WTC11 (cell line): ENCODE data around the gene ERP44. TPM values are rescaled to one million over a fixed set of nuclear protein-coding genes. Genes with fewer than 3 reads are reported as not detected.

Experiments used
- ATAC-seq: fragments of 200-7000 bp; cut with Tn5 transposase; 2 replicates; pipeline ENCODE4 v1.10.0; 2021; ENCODE audit warnings: mild to moderate bottlenecking, moderate library complexity
- CTCF ChIA-PET: fragments of 300-600 bp; sonication (Branson Sonifier 250); formaldehyde crosslinking; loops from one replicate; lab custom pipeline; 2021; ENCODE audit warnings: antibody characterized with exemption; lab: Charles Lee
- POLR2A ChIA-PET: fragments of 350-600 bp; sonication (Branson Sonifier 250); formaldehyde crosslinking; loops from one replicate; lab custom pipeline; 2021; ENCODE audit warnings: antibody characterized with exemption; lab: Charles Lee
- DNase-seq: peaks from one replicate; pipeline ENCODE4 v3.0.0; 2021; ENCODE audit warnings: low spot score
- H3K27ac Mint-ChIP-seq: 2 replicates; pipeline ENCODE4 v1.8.0; 2021; ENCODE audit warnings: mixed read lengths
- H3K27me3 Mint-ChIP-seq: 2 replicates; pipeline ENCODE4 v1.8.0; 2021; ENCODE audit warnings: low read depth, mild to moderate bottlenecking, moderate library complexity, mixed read lengths
- H3K36me3 Mint-ChIP-seq: 2 replicates; pipeline ENCODE4 v1.8.0; 2021; ENCODE audit warnings: mixed read lengths
- H3K4me1 Mint-ChIP-seq: 2 replicates; pipeline ENCODE4 v1.8.0; 2022; ENCODE audit warnings: mixed read lengths
- H3K4me3 Mint-ChIP-seq: 2 replicates; pipeline ENCODE4 v1.8.0; 2021; ENCODE audit warnings: mild to moderate bottlenecking, moderate library complexity, mixed read lengths
- H3K9me3 Mint-ChIP-seq: 2 replicates; pipeline ENCODE4 v1.8.0; 2021; ENCODE audit warnings: mixed read lengths
- EMX1 ChIP-seq: fragments of 250-450 bp; sonication (Bioruptor Pico); IDR thresholded peaks from 2 replicates; pipeline ENCODE4 v1.8.0; 2021; ENCODE audit warnings: mild to moderate bottlenecking
- PRRX2 ChIP-seq: fragments of 250-450 bp; sonication (Bioruptor Pico); IDR thresholded peaks from 2 replicates; pipeline ENCODE4 v1.8.0; 2021; ENCODE audit warnings: mild to moderate bottlenecking
- SMAD3 ChIP-seq: sonication (generic); formaldehyde crosslinking; IDR thresholded peaks from 2 replicates; pipeline ENCODE4 v1.8.0; 2022; ENCODE audit warnings: missing genetic modification reagents, mild to moderate bottlenecking, borderline replicate concordance
- TCF7 ChIP-seq: sonication (generic); formaldehyde crosslinking; IDR thresholded peaks from 2 replicates; pipeline ENCODE4 v1.8.0; 2022; ENCODE audit warnings: mild to moderate bottlenecking, low read depth, missing genetic modification reagents, moderate library complexity
- TEAD4 ChIP-seq: sonication (generic); formaldehyde crosslinking; IDR thresholded peaks from 2 replicates; pipeline ENCODE4 v1.8.0; 2022; ENCODE audit warnings: mild to moderate bottlenecking, missing genetic modification reagents
- TP53 ChIP-seq: sonication (generic); formaldehyde crosslinking; IDR thresholded peaks from 2 replicates; pipeline ENCODE4 v1.8.1; 2023; ENCODE audit warnings: mild to moderate bottlenecking, missing genetic modification reagents
- ZNF219 ChIP-seq: sonication (generic); formaldehyde crosslinking; IDR thresholded peaks from 2 replicates; pipeline ENCODE4 v1.8.0; 2023; ENCODE audit warnings: missing genetic modification reagents, mild to moderate bottlenecking, borderline replicate concordance
- ZNF232 ChIP-seq: sonication (generic); formaldehyde crosslinking; IDR thresholded peaks from 2 replicates; pipeline ENCODE4 v1.8.0; 2022; ENCODE audit warnings: mild to moderate bottlenecking, missing genetic modification reagents
- ZNF263 ChIP-seq: sonication (generic); formaldehyde crosslinking; IDR thresholded peaks from 2 replicates; pipeline ENCODE4 v1.8.1; 2022; ENCODE audit warnings: low read depth, mild to moderate bottlenecking, moderate library complexity, missing genetic modification reagents
- total RNA-seq: library from RNA; stranded (reverse); gene quantifications from 3 replicates; pipeline ENCODE4 v1.2.3, GENCODE V29; 2021
- TF ChIP-seq, protein P1 (sequence below): sonication (generic); formaldehyde crosslinking; IDR thresholded peaks from 2 replicates; pipeline ENCODE4 v1.8.0; 2023; ENCODE audit warnings: missing genetic modification reagents
- TF ChIP-seq, protein P2 (sequence below): sonication (generic); formaldehyde crosslinking; IDR thresholded peaks from 2 replicates; pipeline ENCODE4 v1.8.1; 2022; ENCODE audit warnings: low read depth, missing genetic modification reagents, borderline replicate concordance
- TF ChIP-seq, protein P3 (sequence below): fragments of 250-450 bp; sonication (Bioruptor Pico); conservative IDR thresholded peaks from 2 replicates; pipeline ENCODE4 v1.9.0; 2021; ENCODE audit warnings: mild to moderate bottlenecking
- TF ChIP-seq, protein P4 (sequence below): sonication (generic); formaldehyde crosslinking; IDR thresholded peaks from 2 replicates; pipeline ENCODE4 v1.8.1; 2023; ENCODE audit warnings: mild to moderate bottlenecking, missing genetic modification reagents
- TF ChIP-seq, protein P5 (sequence below): sonication (generic); formaldehyde crosslinking; IDR thresholded peaks from 2 replicates; pipeline ENCODE4 v1.8.0; 2023; ENCODE audit warnings: missing genetic modification reagents, mild to moderate bottlenecking, borderline replicate concordance
- TF ChIP-seq, protein P6 (sequence below): sonication (generic); formaldehyde crosslinking; conservative IDR thresholded peaks from 2 replicates; pipeline ENCODE4 v1.8.1; 2022; ENCODE audit warnings: mild to moderate bottlenecking, missing genetic modification reagents
- TF ChIP-seq, protein P7 (sequence below): sonication (generic); formaldehyde crosslinking; IDR thresholded peaks from 2 replicates; pipeline ENCODE4 v1.8.0; 2023; ENCODE audit warnings: mild to moderate bottlenecking, missing genetic modification reagents
- TF ChIP-seq, protein P8 (sequence below): sonication (generic); formaldehyde crosslinking; IDR thresholded peaks from 2 replicates; pipeline ENCODE4 v1.8.0; 2022; ENCODE audit warnings: mild to moderate bottlenecking, missing genetic modification reagents

The ERP44 gene
- total RNA-seq, 1 experiment from 2014 or later: 13.7 TPM

DNA sequence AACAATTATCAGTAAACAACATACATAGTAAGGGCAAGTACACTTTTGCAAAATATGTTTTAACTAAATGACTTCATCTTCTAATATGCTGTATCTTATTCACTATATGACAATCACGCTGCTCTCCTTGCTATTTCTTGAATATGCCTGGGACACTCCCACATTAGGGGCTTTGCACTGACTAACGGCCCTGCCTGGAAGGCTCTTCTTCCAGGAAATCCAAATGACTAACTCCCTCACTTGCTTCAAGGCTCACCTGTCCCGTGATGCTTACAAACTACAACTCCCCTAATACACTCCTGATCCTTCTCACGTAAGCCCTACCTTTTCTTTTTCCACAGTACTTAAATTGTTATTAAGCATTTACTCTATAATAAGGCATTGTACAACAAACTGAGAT is 10.6 kb downstream of the ERP44 start:
- ChIA-PET CTCF (no interaction called here), POLR2A (no interaction called here)
- H3K27ac Mint-ChIP-seq: peak overlapping the region; percentile 35; the same call in 1 of the 2 replicates
- ATAC-seq (peak; percentile 61), DNase-seq (no peak)
- H3K36me3 Mint-ChIP-seq: no peaks in the 10 kb centered on the region
- H3K4me3 Mint-ChIP-seq: no peak overlapping the region
- H3K27me3 Mint-ChIP-seq: no peaks in the 10 kb centered on the region
- peaks cover 25% of the 10 kb centered on the region for H3K4me1 Mint-ChIP-seq
- no peaks in the 10 kb centered on the region for H3K9me3 Mint-ChIP-seq
- TF ChIP-seq TEAD4: no peak
- TF ChIP-seq PRRX2: no peak
- TF ChIP-seq, protein P1, sequence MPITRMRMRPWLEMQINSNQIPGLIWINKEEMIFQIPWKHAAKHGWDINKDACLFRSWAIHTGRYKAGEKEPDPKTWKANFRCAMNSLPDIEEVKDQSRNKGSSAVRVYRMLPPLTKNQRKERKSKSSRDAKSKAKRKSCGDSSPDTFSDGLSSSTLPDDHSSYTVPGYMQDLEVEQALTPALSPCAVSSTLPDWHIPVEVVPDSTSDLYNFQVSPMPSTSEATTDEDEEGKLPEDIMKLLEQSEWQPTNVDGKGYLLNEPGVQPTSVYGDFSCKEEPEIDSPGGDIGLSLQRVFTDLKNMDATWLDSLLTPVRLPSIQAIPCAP (CRISPR knock-in tag): no peak
- TF ChIP-seq, protein P2, sequence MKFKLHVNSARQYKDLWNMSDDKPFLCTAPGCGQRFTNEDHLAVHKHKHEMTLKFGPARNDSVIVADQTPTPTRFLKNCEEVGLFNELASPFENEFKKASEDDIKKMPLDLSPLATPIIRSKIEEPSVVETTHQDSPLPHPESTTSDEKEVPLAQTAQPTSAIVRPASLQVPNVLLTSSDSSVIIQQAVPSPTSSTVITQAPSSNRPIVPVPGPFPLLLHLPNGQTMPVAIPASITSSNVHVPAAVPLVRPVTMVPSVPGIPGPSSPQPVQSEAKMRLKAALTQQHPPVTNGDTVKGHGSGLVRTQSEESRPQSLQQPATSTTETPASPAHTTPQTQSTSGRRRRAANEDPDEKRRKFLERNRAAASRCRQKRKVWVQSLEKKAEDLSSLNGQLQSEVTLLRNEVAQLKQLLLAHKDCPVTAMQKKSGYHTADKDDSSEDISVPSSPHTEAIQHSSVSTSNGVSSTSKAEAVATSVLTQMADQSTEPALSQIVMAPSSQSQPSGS (CRISPR knock-in tag): no peak
- no peak for TF ChIP-seq TP53 (CRISPR knock-in tag)
- TF ChIP-seq EMX1 (CRISPR knock-in tag): no peak
- TF ChIP-seq, protein P3, sequence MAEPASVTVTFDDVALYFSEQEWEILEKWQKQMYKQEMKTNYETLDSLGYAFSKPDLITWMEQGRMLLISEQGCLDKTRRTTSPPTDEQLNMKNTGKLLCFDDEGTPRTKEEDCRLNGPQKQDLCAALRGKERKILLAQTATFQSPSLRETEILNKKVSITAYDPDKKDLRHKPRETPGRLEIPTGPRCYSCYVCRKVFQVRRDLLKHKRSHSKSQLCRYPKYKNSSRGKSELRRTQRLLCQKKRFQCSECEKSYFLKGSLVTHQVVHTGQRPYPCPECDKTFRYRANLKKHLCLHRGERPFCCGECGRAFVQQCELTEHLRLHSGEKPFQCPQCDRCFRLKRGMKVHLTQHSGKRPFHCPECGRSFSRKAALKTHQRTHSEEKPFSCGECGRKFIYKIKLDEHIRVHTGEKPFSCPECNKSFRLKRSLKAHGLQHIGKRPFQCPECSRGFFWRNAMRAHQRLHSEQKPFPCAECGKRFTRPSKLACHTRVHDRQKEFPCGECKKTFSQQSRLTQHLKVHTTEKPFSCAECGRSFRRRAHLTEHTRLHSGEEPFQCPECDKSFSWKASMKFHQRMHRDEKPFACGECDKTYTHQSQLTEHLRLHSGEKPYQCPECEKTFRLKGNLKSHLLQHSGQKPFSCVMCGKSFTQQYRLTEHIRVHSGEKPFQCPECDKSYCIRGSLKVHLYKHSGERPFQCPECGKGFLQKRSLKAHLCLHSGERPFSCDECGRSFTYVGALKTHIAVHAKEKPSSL (CRISPR knock-in tag): no peak

DNA sequence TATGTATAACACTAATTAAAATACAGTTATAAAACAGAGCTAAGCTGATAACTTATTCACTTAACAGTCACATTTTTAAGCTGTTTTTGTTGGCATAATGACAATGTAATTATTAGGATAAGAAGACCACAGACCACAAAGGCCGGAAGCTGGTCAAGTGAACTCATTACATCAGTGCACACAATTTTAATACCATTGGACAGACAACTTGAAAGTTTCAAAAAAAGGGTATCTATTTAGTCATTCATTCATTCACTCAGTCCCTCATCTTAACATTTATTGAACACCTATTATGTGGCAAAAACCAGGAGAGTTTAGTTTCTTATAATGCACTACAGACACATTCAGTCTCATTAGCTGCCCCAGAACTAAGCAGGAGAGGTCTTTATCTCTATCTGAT is 11.6 kb downstream of the ERP44 start:
- TF ChIP-seq, protein P4, sequence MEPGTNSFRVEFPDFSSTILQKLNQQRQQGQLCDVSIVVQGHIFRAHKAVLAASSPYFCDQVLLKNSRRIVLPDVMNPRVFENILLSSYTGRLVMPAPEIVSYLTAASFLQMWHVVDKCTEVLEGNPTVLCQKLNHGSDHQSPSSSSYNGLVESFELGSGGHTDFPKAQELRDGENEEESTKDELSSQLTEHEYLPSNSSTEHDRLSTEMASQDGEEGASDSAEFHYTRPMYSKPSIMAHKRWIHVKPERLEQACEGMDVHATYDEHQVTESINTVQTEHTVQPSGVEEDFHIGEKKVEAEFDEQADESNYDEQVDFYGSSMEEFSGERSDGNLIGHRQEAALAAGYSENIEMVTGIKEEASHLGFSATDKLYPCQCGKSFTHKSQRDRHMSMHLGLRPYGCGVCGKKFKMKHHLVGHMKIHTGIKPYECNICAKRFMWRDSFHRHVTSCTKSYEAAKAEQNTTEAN (CRISPR knock-in tag): no peak
- TF ChIP-seq, protein P5, sequence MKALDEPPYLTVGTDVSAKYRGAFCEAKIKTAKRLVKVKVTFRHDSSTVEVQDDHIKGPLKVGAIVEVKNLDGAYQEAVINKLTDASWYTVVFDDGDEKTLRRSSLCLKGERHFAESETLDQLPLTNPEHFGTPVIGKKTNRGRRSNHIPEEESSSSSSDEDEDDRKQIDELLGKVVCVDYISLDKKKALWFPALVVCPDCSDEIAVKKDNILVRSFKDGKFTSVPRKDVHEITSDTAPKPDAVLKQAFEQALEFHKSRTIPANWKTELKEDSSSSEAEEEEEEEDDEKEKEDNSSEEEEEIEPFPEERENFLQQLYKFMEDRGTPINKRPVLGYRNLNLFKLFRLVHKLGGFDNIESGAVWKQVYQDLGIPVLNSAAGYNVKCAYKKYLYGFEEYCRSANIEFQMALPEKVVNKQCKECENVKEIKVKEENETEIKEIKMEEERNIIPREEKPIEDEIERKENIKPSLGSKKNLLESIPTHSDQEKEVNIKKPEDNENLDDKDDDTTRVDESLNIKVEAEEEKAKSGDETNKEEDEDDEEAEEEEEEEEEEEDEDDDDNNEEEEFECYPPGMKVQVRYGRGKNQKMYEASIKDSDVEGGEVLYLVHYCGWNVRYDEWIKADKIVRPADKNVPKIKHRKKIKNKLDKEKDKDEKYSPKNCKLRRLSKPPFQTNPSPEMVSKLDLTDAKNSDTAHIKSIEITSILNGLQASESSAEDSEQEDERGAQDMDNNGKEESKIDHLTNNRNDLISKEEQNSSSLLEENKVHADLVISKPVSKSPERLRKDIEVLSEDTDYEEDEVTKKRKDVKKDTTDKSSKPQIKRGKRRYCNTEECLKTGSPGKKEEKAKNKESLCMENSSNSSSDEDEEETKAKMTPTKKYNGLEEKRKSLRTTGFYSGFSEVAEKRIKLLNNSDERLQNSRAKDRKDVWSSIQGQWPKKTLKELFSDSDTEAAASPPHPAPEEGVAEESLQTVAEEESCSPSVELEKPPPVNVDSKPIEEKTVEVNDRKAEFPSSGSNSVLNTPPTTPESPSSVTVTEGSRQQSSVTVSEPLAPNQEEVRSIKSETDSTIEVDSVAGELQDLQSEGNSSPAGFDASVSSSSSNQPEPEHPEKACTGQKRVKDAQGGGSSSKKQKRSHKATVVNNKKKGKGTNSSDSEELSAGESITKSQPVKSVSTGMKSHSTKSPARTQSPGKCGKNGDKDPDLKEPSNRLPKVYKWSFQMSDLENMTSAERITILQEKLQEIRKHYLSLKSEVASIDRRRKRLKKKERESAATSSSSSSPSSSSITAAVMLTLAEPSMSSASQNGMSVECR: no peak
- TF ChIP-seq ZNF263 (CRISPR knock-in tag) (no peak), ZNF232 (no peak), SMAD3 (CRISPR knock-in tag) (no peak), ZNF219 (CRISPR knock-in tag) (no peak), TCF7 (CRISPR knock-in tag) (no peak), TEAD4 (no peak)
- TF ChIP-seq, protein P6, sequence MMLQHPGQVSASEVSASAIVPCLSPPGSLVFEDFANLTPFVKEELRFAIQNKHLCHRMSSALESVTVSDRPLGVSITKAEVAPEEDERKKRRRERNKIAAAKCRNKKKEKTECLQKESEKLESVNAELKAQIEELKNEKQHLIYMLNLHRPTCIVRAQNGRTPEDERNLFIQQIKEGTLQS: no peak
- TF ChIP-seq, protein P7, sequence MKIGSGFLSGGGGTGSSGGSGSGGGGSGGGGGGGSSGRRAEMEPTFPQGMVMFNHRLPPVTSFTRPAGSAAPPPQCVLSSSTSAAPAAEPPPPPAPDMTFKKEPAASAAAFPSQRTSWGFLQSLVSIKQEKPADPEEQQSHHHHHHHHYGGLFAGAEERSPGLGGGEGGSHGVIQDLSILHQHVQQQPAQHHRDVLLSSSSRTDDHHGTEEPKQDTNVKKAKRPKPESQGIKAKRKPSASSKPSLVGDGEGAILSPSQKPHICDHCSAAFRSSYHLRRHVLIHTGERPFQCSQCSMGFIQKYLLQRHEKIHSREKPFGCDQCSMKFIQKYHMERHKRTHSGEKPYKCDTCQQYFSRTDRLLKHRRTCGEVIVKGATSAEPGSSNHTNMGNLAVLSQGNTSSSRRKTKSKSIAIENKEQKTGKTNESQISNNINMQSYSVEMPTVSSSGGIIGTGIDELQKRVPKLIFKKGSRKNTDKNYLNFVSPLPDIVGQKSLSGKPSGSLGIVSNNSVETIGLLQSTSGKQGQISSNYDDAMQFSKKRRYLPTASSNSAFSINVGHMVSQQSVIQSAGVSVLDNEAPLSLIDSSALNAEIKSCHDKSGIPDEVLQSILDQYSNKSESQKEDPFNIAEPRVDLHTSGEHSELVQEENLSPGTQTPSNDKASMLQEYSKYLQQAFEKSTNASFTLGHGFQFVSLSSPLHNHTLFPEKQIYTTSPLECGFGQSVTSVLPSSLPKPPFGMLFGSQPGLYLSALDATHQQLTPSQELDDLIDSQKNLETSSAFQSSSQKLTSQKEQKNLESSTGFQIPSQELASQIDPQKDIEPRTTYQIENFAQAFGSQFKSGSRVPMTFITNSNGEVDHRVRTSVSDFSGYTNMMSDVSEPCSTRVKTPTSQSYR (CRISPR knock-in tag): no peak
- TF ChIP-seq, protein P8, sequence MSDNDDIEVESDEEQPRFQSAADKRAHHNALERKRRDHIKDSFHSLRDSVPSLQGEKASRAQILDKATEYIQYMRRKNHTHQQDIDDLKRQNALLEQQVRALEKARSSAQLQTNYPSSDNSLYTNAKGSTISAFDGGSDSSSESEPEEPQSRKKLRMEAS (CRISPR knock-in tag): no peak
- H3K36me3 Mint-ChIP-seq: no peaks in the 10 kb centered on the region
- no peak overlapping the region for H3K4me3 Mint-ChIP-seq
- DNase-seq (no peak), ATAC-seq (no peak)
- H3K4me1 Mint-ChIP-seq: peaks cover 31% of the 10 kb centered on the region
- POLR2A ChIA-PET: no interaction called here
- H3K27me3 Mint-ChIP-seq: no peaks in the 10 kb centered on the region
- CTCF ChIA-PET: no interaction called here
- no peak overlapping the region for H3K27ac Mint-ChIP-seq
- H3K9me3 Mint-ChIP-seq: no peaks in the 10 kb centered on the region
